Forelimb muscle (tissue), 1 donor: ENCODE measurements around the gene TRIP11. TPM values are rescaled to one million over a fixed set of nuclear protein-coding genes. Genes with fewer than 3 reads are reported as not detected.
"Not testable (repeated sequence)": the region's sequence is repeated elsewhere in the genome, so short reads cannot be mapped to it uniquely, and the experiment has no call there.

Experiments used
- DNase-seq: peaks from one replicate; pipeline ENCODE4 v3.0.0-alpha.2; 2013; ENCODE audit warnings: low read depth
- polyA plus RNA-seq: library from polyadenylated mRNA; unstranded; fragments of 120-200 nt; gene quantifications from one replicate; pipeline ENCODE4 v1.2.1, GENCODE V29; 2013; ENCODE audit not compliant: insufficient read length

The TRIP11 gene
- 16.6 TPM for polyA plus RNA-seq

- peak; percentile 84 for DNase-seq
Observed at GRCh38 chr14:92039719-92040430, at the start of gene TRIP11. Gene TRIP11, minus strand, starts transcription at chr14:92040059. Its CDS starts 374 bp downstream, at chr14:92039685.

- no peak for DNase-seq
Observed at GRCh38 chr14:92088494-92088893, 48.6 kb upstream of the TRIP11 start.

- no peak for DNase-seq
Observed at GRCh38 chr14:92074555-92074954, 34.7 kb upstream of the TRIP11 start.

- DNase-seq = no peak
Observed at GRCh38 chr14:92058006-92058917, 18.4 kb upstream of the TRIP11 start.

- no peak for DNase-seq
Observed at GRCh38 chr14:92049781-92050180, 9.9 kb upstream of the TRIP11 start.

- DNase-seq = not testable (repeated sequence)
Observed at GRCh38 chr14:92049221-92049620, 9.4 kb upstream of the TRIP11 start.

- DNase-seq = not testable (repeated sequence)
Observed at GRCh38 chr14:92045904-92046303, 6.0 kb upstream of the TRIP11 start.

- not testable (repeated sequence) for DNase-seq
Observed at GRCh38 chr14:92041766-92042165, 1.9 kb upstream of the TRIP11 start.

- DNase-seq = no peak
Observed at GRCh38 chr14:92041203-92041602, 1.3 kb upstream of the TRIP11 start.

GRCh38 chr14:92040431-92041051, 682 bp upstream of the TRIP11 start:
- no peak for DNase-seq

GRCh38 chr14:92039063-92039718, 668 bp downstream of the TRIP11 start:
- no peak for DNase-seq

GRCh38 chr14:92037989-92038388, 1.9 kb downstream of the TRIP11 start:
- DNase-seq = no peak

- no peak for DNase-seq
Observed at GRCh38 chr14:92035890-92036289, 4.0 kb downstream of the TRIP11 start.

GRCh38 chr14:92033906-92034687, 5.8 kb downstream of the TRIP11 start:
- DNase-seq = no peak

GRCh38 chr14:92033433-92033832, 6.4 kb downstream of the TRIP11 start:
- DNase-seq = no peak

GRCh38 chr14:92026548-92027190, 13.2 kb downstream of the TRIP11 start:
- no peak for DNase-seq

- no peak for DNase-seq
Observed at GRCh38 chr14:92022036-92022435, 17.8 kb downstream of the TRIP11 start.

- DNase-seq = no peak
Observed at GRCh38 chr14:92021523-92021922, 18.3 kb downstream of the TRIP11 start.

- DNase-seq = no peak
Observed at GRCh38 chr14:92014040-92014439, 25.8 kb downstream of the TRIP11 start.

GRCh38 chr14:92012121-92012748, 27.6 kb downstream of the TRIP11 start:
- DNase-seq = no peak
